ENCODE measurements around the gene PADI1. TPM values are rescaled to one million over a fixed set of nuclear protein-coding genes. Genes with fewer than 3 reads are reported as not detected.

The PADI1 gene
- total and polyA plus RNA-seq, 7 donors, result not detected

- no peak overlapping the region for H3K4me3 ChIP-seq
- WGBS, 3 donors, result 49 to 54% (median 52%) methylated on average over 13 of the region's 13 CpGs
- no peak overlapping the region for H3K27ac ChIP-seq
- H3K9me3 ChIP-seq, result no peaks in the 10 kb centered on the region
- H3K27me3 ChIP-seq (ENCODE audit: insufficient read depth in 3 of 3, low read length in 2 of 3), result peaks cover 0 to 20% (median 5%) of the 10 kb centered on the region in 3 donors
- DNase-seq (no peak), ATAC-seq (no peak)
- intact Hi-C loops (cut with DNase I), result no loop called here
- no peaks in the 10 kb centered on the region for H3K36me3 ChIP-seq (ENCODE audit: insufficient read depth in 1 of 2, low read depth in 1 of 2)
- H3K4me1 ChIP-seq, result no peaks in the 10 kb centered on the region
- no peak for TF ChIP-seq CTCF (IDR thresholded peaks at IDR 0.05)
These were observed 68.2 kb downstream of the PADI1 start for GRCh38 chr1:17273096-17273495.

GRCh38 chr1:17274186-17275170, 69.5 kb downstream of the PADI1 start:
- H3K9me3 ChIP-seq, result no peaks in the 10 kb centered on the region
- 45 to 71% (median 46%) methylated on average over 15 of the region's 15 CpGs for WGBS, 3 donors
- no peaks in the 10 kb centered on the region for H3K36me3 ChIP-seq (ENCODE audit: insufficient read depth in 1 of 2, low read depth in 1 of 2)
- no peak overlapping the region for H3K4me3 ChIP-seq
- ATAC-seq, result peak in 1 of 4 donors; percentile 45
- H3K27me3 ChIP-seq (ENCODE audit: insufficient read depth in 3 of 3, low read length in 2 of 3), result peaks cover 0 to 20% (median 5%) of the 10 kb centered on the region in 3 donors
- no peak overlapping the region for H3K27ac ChIP-seq
- no peaks in the 10 kb centered on the region for H3K4me1 ChIP-seq
- peak; percentile 38 for TF ChIP-seq CTCF (IDR thresholded peaks at IDR 0.05)
- peak in 1 of 2 donors; percentile 35 for DNase-seq
- intact Hi-C loops (cut with DNase I), result no loop called here

- TF ChIP-seq CTCF (IDR thresholded peaks at IDR 0.05), result no peak
- Histone ChIP-seq H3K4me1 (no peaks in the 10 kb centered on the region), H3K9me3 (no peaks in the 10 kb centered on the region), H3K27me3 (ENCODE audit: insufficient read depth in 3 of 3, low read length in 2 of 3) (peaks cover 0 to 28% (median 7%) of the 10 kb centered on the region in 3 donors), H3K27ac (no peak overlapping the region), H3K4me3 (no peak overlapping the region), H3K36me3 (ENCODE audit: insufficient read depth in 1 of 2, low read depth in 1 of 2) (no peaks in the 10 kb centered on the region)
- 39 to 46% (median 40%) methylated on average over 11 of the region's 11 CpGs for WGBS, 3 donors
- ATAC-seq (no peak), DNase-seq (no peak)
- intact Hi-C loops (cut with DNase I), result no loop called here
These were observed 71.6 kb downstream of the PADI1 start for GRCh38 chr1:17276568-17276967.

GRCh38 chr1:17277511-17278159, 72.7 kb downstream of the PADI1 start:
- Histone ChIP-seq H3K4me1 (no peaks in the 10 kb centered on the region), H3K36me3 (ENCODE audit: insufficient read depth in 1 of 2, low read depth in 1 of 2) (no peaks in the 10 kb centered on the region), H3K4me3 (no peak overlapping the region), H3K27me3 (ENCODE audit: insufficient read depth in 3 of 3, low read length in 2 of 3) (peaks cover 0 to 37% (median 7%) of the 10 kb centered on the region in 3 donors), H3K9me3 (no peaks in the 10 kb centered on the region), H3K27ac (no peak overlapping the region)
- no peak for ATAC-seq
- DNase-seq, result no peak
- intact Hi-C loops (cut with DNase I), result no loop called here
- 76 to 78% (median 77%) methylated on average over 8 of the region's 8 CpGs for WGBS, 3 donors
- no peak for TF ChIP-seq CTCF (IDR thresholded peaks at IDR 0.05)
